Measurements from ENCODE around the gene P2RX7.
"Not testable (repeated sequence)": the region's sequence is repeated elsewhere in the genome, so short reads cannot be mapped to it uniquely, and the experiment has no call there.

P2RX7 gene

DNA sequence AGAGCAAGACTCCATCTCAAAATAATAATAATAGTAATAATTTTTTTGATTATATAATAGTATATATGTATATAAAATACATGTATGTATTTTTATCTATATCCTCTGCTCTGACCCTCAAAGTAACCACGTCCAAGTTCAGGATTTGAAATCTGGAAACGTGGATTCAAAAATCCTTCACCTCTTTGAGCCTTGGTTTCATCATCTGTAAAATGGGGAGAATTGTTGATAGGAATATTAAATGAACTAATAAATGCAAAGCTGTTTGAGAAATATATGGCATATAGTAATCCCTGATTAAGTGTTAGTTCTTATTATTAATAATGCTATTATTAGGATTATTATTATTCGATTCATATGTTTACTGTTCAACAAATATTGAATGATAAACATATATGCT, 2.6 kb downstream of the P2RX7 start:
- DNase-seq (ENCODE audit: low read depth in 2 of 2): no peak

DNA sequence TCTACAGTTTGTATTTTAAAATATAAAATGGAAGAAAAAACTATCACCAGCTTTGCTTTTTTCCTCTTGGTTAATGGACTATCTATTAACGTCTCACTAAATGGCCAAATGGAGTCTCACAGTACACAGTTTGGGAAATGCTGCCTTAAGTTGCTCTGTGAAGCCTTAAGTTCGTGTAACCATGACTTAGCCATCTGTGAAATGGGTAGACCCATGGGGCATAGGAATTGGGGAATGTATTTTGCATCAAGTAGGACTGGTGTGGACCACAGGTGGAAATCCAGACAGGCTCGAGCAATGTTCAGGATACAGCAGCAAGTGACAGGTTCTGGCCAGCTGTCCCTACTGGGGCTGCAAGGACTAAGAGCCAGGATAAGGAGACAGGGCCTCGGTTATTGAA, 4.8 kb downstream of the P2RX7 start:
- DNase-seq (ENCODE audit: low read depth in 2 of 2): no peak

DNA sequence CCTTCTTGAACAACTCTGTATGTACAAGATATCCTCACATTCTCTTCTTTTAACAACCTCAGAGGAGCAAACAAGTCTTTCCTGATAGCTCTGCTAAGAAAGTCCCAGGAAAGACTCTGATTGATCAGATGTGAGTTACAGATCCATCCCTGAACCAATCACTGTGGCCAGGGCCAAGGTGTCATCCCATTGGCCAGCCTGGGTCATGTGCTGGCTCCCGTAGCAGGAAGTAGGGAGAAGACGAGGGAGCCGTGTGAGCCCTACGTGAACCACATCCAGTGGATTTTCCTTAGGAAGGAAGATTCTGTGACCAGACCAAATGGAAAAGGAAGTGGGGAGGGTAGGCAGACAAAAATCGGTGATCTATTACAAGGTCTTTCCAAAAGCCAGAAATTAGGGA, 5.6 kb downstream of the P2RX7 start:
- DNase-seq (ENCODE audit: low read depth in 2 of 2): no peak

DNA sequence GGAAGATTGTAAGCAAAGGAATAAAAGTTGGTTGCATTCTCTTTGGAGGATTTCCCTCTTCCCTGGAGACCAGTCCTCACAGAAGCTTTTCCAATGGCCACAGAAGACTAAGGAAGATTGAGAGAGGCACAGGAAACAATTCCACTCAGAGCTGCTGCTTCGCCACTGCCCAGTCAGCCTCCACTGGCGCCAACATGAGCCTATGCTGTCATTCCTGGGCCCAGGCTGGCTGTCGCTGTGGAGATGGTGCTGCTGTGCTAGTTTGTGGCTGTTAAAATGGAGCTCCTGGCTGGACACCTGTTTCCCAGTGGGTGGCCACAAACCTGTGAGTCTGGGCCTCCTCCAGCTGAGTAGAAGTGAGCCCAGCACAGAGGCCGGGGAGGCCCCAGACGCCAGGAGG, 6.6 kb downstream of the P2RX7 start:
- DNase-seq (ENCODE audit: low read depth in 2 of 2): no peak

DNA sequence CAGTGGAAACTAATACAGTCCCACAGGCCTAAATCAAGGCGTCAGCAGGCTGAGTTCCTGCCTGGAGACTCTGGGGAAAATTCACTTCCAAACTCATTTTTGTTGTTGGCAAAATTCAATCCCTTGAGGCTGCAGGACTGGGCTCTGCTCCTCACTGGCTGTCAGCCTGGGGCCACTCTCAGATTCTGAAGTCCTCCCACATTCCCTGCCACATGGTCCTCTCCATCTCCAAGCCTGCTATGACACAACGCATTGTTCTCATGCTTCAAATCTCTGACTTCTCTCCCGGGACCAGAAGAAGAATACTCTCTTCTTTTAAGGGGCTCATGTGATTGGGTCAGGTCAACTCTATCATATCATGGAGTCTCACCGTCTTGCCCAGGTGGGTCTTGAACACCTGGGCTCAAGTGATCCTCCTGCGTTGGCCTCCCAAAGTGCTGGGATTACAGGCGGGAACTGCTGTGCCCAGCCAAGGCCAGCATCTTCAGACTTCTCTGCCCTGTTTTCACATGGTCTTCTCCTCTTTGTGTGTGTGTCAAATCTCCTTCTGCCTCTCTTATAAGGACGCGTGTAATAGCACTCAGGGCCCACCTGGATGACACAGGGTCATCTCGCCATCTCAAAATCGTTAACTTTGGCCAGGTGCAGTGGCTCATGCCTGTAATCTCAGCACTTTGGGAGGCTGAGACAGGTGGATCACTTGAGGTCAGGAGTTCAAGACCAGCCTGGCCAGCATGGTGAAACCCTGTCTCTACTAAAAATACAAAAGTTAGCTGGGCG, 9.7 kb downstream of the P2RX7 start:
- DNase-seq (ENCODE audit: low read depth in 2 of 2): no peak

DNA sequence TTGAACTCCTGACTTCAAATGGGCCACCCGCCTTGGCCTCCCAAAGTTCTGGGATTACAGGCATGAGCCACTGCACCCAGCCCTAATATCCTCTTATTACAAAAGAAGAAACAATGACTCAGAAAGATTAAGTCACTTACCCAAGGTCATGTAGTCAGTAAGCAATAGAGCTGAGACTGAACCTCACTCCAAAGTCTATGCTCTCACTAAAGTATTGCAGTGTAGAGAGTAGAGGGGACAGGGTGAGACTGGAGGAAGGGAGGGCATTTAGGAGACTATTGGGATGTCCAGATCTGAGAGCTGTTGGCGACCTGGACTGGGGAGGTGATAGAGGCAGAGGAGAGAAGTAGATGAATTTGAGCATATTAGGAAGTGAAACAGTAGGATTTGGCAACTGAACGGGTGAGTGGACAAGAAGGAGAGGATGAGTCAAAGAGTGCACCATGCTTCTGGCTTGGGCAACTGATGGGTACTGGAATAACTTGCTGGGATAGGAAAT, 11.8 kb downstream of the P2RX7 start:
- DNase-seq (ENCODE audit: low read depth in 2 of 2): no peak

DNA sequence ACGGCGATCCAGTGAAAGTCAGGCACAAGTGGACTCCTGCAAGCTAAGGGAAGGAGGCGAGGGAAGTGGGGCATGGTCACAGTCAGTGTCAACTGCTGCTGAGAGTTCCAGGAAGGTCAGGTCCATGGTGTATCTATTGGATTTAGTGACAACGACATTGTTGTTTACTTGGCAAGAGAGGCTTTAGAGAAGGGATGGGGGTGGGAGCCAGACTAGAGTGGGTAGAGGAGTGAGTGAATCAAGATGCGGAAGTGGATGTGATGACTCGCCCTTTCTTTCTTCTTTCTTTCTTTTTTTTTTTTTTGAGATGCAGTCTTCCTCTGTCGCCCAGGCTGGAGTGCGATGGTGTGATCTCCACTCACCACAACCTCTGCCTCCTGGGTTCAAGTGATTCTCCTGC, 12.5 kb downstream of the P2RX7 start:
- DNase-seq (ENCODE audit: low read depth in 2 of 2): no peak

DNA sequence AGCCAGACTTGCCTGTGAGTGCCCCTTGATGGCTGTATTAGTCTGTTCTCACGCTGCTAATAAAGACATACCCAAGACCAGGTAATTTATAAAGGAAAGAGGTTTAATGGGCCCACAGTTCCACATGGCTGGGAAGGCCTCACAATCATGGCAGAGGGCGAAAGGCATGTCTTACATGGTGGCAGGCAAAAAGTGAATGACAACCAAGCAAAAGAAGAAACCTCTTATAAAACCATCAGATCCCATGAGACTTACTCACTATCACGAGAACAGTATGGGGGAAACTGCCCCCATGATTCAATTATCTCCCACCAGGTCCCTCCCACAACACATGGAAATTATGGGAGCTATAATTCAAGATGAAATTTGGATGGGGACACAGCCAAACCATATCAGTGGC, 16.6 kb downstream of the P2RX7 start:
- DNase-seq (ENCODE audit: low read depth in 2 of 2): not testable (repeated sequence)

DNA sequence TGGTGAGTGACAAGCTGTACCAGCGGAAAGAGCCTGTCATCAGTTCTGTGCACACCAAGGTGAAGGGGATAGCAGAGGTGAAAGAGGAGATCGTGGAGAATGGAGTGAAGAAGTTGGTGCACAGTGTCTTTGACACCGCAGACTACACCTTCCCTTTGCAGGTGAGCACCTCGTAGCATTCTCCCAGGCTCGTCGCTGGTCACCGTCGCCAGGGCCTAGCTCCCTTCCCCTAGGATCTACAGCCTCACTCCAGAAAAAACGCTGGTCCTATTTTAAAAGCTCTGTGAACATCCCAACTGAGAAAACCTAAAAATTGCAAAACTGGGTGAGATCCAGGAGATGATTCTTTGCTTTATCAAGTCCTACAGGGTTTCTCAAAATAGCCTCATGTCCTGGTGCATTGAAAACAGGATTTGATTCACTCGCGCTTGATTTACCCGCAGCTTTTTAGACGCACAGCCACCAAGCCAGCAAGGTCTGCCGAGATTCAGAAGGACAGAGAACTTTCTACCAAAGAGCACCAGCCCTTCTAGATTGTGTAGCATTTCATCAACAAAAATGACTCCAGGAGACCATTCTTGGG, 22.2 kb downstream of the P2RX7 start:
- no peak for DNase-seq (ENCODE audit: low read depth in 2 of 2)

DNA sequence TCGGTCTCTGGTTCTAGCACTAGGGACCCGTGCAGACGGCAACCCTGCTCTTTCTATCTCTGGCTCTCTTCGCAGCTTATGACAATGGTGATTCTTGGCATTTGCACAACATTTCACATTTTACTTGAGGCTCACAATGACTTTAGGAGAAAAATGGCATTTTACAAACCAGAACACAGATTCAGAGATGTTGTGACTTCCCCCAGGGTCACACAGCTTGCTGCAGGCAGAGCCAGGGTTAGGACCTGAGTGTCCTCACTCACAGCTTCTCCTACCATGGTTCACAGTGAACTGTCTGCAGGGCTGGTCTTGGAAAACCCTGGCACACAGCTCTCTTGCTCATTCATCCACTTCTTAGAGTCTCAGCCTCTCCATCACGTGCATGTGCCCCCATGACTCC, 23.7 kb downstream of the P2RX7 start:
- DNase-seq (ENCODE audit: low read depth in 2 of 2): no peak

DNA sequence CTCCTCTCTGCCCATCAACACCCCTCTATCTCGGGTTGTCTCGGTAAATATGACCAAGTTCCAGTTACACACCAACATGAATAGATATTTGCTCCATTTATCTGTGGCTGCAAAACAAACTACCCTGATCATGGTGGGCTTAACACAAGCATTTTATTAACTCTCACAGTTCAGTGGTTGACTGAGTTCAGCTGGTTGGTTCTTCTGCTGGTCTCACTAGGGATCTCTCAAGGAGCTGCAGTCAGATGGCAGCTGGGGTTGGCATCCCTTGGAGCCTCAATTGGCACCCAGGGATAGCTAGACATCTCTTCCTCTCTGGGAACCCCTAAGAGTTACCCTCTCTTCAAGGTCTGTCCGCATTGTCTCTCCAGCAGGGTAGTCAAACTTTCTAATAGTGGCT, 25.4 kb downstream of the P2RX7 start:
- DNase-seq (ENCODE audit: low read depth in 2 of 2): no peak

DNA sequence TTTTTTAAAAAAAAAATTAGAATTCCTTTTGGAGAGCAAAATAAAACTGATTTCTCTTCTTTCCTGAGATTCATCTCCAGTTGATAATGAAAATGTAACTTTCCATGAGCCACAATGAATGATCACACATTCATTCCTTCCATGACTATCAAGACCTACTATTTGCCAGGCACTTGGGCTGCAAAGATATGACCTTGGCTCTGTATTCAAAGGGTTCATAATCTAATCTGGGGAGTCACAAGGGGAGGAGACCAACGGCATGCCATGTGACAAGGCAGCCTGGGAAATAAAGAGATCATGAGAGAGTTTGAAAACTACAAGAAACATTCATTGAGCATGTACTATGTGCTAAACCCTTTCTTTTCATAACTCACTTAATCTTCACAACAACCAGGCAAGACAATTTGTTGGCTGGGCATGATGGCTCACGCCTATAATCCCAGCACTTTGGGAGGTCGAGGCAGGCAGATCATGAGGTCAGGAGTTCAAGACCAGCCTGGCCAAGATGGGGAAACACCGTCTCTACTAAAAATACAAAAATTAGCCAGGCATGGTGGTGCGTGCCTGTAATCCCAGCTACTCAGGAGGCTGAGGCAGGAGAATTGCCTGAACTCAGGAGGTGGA, 26.2 kb downstream of the P2RX7 start:
- not testable (repeated sequence) for DNase-seq (ENCODE audit: low read depth in 2 of 2)

DNA sequence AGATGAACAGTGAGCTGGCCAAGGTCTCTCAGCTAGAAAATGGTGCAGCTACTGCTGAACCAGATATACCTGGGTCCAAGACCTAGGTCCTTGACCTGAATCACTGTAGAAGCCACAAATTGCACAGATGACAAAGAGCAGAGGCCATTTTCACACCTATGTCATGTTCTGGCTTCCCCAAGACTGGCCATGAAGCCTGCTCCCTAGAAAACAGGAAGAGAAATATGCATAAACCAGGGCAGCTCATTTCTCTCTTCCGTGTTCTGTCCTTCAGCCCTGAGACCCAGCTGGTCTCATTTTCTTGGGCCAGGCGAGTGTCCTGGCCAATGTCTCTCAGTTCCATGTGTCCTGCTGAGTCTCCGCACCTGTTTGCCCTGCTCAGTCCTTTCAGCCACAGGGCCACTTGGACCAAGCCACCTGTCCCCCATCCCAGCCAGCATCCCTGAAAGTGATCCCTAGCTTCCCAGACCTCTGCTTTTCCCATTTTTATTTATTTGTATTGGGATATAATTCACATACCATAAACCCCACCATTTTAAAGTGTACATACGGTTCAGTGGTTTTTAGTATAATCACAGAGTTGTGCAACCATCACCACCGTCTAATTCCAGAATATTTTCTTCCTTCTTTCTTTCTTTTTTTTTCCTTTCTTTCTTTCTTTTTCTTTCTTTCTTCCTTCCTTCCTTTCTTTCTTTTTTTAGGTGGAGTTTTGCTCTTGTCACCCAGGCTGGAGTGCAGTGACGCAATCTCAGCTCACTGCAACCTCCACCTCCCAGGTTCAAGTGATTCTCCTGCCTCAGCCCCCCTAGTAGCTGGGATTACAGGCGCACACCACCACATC, 27.0 kb downstream of the P2RX7 start:
- no peak for DNase-seq (ENCODE audit: low read depth in 2 of 2)

DNA sequence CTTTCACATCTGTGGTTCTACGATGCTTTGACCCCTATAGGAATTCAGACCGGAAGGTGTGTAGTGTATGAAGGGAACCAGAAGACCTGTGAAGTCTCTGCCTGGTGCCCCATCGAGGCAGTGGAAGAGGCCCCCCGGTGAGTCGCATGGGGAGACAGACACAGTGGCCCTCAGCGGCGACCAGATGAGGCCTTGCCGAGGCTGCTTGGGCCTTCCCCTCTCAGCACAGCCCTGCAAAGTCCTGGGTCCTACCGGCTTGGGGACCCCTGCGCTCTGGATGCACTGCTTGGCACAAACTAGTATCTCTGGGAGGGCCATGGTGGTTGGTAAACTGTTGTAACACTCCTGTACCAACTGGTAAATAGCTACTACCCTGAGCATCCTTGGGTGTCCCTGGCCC, 29.7 kb downstream of the P2RX7 start:
- DNase-seq (ENCODE audit: low read depth in 2 of 2): no peak

DNA sequence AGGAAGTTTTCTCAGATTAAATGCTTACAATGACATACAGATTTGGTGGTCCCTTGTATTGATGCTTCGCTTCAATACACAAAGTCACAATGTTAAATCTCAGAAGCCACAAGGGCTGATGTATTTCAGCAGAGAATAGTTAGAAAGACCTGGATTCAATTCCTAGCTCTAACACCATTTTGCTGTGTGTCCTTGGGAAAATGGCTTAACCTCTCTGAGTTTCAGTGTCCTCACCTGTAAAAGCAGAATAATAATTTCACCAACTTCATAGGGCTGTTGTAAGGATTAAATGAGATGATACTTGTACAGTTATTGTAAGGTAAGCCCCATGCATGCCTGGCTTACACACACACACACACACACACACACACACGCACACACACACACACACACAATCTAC, 30.3 kb downstream of the P2RX7 start:
- no peak for DNase-seq (ENCODE audit: low read depth in 2 of 2)

DNA sequence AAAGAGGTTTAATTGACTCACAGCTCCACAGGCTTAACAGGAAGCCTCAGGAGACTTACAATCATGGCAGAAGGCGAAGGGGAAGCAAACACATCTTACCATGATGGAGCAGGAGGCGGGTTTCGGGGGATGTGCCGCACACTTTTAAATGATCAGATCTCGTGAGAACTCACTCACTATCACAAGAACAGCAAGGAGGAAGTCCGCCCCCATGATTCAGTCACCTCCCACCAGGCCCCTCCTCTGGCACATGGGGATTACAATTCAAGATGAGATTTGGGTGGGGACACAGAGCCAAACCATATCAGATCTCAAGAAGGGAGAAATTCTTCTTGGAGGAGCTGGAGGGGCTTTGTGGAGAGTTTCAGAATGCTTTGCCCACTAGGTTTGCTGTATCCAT, 32.2 kb downstream of the P2RX7 start:
- not testable (repeated sequence) for DNase-seq (ENCODE audit: low read depth in 2 of 2)

DNA sequence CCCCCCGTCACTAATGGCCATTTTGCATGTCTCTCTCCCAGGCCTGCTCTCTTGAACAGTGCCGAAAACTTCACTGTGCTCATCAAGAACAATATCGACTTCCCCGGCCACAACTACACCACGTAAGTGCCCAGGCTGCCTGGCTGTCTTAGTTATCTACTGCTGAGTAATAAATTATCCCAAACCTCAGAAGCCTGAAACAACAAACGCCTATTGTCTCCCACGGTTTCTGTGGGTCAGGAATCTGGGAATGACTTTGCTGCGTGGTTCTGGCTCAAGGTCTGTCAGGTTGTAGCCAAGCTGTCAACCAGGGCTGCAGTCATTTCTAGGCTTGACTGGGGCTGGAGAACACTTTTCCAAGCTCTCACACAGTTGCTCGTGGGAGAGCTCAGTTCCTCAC, 32.6 kb downstream of the P2RX7 start:
- no peak for DNase-seq (ENCODE audit: low read depth in 2 of 2)

DNA sequence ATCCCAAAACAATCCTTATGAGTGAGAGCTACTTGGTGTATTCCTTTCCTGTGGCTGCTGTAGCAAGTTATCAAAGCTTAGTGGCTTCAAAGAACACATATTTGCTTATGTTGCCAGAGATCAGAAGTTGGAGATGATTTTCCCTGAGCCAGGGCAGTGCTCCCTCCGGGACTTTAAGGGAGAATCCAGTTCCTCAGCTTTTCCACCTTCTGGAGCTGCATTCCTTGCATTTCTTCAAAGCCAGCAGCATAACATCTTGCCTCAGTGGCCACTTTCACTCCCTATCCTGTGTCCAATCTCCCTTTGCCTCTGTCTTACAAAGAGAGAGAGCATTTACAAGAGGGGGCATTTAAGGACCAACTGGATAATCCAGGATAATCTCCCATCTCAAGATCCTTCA, 33.7 kb downstream of the P2RX7 start:
- no peak for DNase-seq (ENCODE audit: low read depth in 2 of 2)

DNA sequence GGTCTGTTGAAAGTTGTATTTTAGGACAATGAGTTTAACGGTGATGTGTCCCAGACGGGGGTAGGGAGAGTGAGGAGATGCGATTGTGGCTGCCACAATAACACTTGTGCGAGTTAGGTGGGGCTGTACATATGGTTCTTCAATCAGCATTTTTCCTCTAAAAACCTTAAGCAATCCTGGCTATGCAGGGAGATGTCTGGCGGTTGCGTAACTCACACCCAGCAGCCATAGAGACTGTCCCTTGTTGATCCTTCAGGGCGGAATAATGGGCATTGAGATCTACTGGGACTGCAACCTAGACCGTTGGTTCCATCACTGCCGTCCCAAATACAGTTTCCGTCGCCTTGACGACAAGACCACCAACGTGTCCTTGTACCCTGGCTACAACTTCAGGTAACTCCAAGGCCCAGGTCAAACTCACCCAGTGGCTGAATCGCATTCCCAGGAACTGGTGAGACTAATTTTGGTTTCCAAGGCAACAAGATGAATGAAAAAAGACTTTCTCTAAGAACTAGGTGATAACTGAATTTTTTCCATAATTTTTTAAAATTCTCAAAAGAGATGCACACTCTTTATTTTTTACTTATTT, 34.6 kb downstream of the P2RX7 start:
- no peak for DNase-seq (ENCODE audit: low read depth in 2 of 2)

DNA sequence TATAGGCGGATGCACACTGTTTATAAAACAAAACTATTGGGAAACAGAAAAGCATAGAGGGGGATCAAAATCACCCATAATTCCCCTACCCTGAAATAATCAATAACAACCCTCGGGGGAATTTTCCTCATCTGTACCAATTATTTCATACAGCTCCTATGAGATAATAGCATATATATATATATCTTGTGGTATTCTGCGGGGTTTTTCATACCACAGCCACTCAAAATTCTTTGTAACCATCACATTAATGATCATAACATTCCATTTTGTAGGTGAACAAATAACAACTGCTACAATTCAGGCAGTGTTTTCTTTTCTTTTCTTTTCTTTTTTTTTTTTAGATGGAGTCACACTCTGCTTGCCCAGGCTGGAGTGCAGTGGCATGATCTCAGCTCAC, 35.3 kb downstream of the P2RX7 start:
- DNase-seq (ENCODE audit: low read depth in 2 of 2): no peak

DNA sequence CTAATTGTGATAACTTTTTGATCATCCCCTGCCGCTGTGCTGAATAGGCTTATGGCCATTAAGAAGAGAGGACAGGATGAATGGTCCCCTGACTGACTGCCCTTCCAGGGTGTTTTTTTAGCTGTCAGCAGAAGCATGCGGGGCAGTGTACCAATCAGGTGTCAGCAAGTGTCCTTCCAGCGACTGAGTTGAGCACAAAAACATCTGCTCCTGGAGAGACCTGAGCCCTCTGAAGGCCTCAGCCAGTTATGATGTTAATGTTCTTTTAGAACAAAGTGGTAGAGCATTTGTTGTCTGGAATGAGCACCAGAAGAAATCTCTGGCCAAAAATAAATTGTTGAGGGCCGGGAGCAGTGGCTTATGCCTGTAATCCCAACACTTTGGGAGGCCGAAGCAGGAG, 37.5 kb downstream of the P2RX7 start:
- DNase-seq (ENCODE audit: low read depth in 2 of 2): no peak
